SK-N-MC (cell line): ENCODE data around the gene CACFD1.

Experiments
- EZH2 ChIP-seq: fragments of 200-600 bp; sonication (generic); IDR thresholded peaks from one replicate; pipeline ENCODE4 v1.6.1; 2017; ENCODE audit warnings: antibody characterized with exemption
- FOXP2 ChIP-seq: optimal IDR thresholded peaks from 2 replicates; pipeline ENCODE3; 2011; ENCODE audit warnings: mild to moderate bottlenecking, moderate library complexity; ENCODE audit not compliant: insufficient read depth; ENCODE audit errors: extremely low read length, control extremely low read depth

DNA sequence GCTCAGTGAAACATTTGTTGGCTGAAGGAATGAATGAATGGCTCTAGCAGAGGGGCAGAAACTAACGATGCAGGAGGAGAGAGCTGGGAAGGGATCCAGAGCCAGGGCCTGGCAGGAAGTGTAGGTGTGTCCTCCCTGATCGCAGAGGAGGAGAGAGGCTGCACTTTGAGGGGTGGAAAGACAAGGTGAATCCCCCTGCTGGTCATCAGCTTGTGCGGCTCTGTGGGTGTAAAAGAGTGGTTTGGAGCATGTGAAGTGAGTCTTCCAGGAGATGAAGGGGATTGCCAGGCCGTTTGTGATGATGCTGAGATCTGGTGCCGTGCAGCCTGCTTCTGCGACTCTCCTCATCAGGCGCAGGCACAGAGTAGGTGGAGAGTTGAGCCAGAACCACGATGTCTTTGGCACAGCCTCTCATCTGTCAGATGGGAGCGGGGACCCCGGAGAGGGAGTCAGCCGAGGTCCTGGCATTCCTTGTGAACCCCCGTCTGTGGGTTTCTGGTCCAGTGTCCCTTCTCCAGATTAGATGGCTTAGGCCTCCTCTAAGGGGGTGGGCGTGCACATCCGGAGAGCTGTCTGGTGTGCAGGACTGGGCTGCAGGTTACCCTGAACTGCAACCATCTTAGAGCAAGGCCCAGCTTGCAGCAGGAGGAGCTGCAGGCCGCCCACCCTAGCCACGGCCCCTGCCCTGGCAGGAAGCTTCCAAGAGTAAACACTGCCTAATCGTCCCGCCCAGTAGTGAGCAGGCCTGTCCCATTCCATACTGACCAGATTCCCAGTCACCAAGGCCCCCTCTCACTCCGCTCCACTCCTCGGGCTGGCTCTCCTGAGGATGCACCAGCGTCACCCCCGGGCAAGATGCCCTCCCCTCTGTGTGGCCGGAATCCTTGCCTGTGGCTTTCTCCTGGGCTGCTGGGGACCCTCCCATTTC, 37.9 kb upstream of the CACFD1 start, which contains the start of gene ADAMTS13:
- TF ChIP-seq FOXP2: no peak
- TF ChIP-seq EZH2: no peak
